ENCODE results near the gene REM2.

DNA sequence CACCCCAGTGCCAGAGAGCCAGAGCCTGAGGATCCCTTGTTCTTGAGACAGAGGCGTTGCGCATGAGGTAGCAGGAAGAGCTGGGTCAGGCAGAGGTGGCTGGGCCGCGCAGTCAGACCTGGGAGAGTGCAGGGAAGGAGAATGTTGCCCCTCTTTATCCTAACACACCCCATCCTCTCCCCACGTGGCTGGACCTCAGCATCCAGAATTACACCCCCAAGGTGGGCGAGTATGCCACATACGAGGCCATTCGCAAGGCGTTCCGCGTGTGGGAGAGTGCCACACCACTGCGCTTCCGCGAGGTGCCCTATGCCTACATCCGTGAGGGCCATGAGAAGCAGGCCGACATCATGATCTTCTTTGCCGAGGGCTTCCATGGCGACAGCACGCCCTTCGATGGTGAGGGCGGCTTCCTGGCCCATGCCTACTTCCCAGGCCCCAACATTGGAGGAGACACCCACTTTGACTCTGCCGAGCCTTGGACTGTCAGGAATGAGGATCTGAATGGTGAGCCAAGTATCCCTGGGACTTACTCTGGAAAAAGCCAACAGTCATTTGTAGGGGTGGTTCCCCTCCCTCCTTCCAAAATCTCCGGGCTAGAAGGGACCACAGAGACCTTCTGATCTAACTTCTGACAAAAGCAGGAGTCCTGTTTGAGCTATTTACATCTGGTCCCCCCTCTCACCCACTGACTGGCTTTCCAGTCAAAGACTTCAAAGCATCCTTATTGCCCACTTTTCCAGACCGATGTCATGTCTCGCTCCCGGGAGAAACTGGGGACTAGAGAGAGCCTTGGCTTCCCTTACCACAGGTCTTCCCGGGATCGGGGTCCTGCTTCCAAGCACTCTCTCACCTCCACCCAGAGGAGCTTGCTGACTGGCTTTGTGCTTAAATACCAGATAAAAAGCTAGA is 40.6 kb upstream of the REM2 start:
- TF ChIP-seq, protein P1, sequence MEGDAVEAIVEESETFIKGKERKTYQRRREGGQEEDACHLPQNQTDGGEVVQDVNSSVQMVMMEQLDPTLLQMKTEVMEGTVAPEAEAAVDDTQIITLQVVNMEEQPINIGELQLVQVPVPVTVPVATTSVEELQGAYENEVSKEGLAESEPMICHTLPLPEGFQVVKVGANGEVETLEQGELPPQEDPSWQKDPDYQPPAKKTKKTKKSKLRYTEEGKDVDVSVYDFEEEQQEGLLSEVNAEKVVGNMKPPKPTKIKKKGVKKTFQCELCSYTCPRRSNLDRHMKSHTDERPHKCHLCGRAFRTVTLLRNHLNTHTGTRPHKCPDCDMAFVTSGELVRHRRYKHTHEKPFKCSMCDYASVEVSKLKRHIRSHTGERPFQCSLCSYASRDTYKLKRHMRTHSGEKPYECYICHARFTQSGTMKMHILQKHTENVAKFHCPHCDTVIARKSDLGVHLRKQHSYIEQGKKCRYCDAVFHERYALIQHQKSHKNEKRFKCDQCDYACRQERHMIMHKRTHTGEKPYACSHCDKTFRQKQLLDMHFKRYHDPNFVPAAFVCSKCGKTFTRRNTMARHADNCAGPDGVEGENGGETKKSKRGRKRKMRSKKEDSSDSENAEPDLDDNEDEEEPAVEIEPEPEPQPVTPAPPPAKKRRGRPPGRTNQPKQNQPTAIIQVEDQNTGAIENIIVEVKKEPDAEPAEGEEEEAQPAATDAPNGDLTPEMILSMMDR (conservative IDR thresholded peaks at IDR 0.05 in 1 of 2, IDR thresholded peaks at IDR 0.05 in 1 of 2; ENCODE audit: extremely low read depth in 1 of 2, insufficient read depth in 1 of 2, low read depth in 1 of 2, low read length in 2 of 2), result no peak
- TF ChIP-seq EZH2 (IDR thresholded peaks at IDR 0.05; ENCODE audit: borderline replicate concordance, low read length), result no peak

All from mammary epithelial cell (primary cell).